Measurements from ENCODE around the gene GPR26.

- TF ChIP-seq POLR2AphosphoS5 (IDR thresholded peaks at IDR 0.05; ENCODE audit: borderline replicate concordance, low read depth, low read length) (no peak), EZH2 (IDR thresholded peaks at IDR 0.05) (no peak), FOXP2 (optimal IDR thresholded peaks at IDR 0.05; ENCODE audit: control extremely low read depth, extremely low read length, insufficient read depth) (no peak)
These were observed 78.0 kb downstream of the GPR26 start for GRCh38 chr10:123744224-123744536.
